ENCODE measurements around the gene NT5DC3.

- TF ChIP-seq CTCF (conservative IDR thresholded peaks at IDR 0.05; ENCODE audit: low read length) (no peak), EZH2phosphoT487 (IDR thresholded peaks at IDR 0.05; ENCODE audit: borderline replicate concordance, low read depth, low read length) (no peak)
Observed at GRCh38 chr12:103879048-103879692, 38.1 kb upstream of the NT5DC3 start.

Data from OCI-LY7 (cell line).